ENCODE results near the gene MYO6. TPM values are rescaled to one million over a fixed set of nuclear protein-coding genes. Genes with fewer than 3 reads are reported as not detected.

MYO6 gene
- total and polyA plus RNA-seq, 2 of the 4 experiments (the other 2 are of a cell fraction) = 6.1 to 6.8 TPM

DNA sequence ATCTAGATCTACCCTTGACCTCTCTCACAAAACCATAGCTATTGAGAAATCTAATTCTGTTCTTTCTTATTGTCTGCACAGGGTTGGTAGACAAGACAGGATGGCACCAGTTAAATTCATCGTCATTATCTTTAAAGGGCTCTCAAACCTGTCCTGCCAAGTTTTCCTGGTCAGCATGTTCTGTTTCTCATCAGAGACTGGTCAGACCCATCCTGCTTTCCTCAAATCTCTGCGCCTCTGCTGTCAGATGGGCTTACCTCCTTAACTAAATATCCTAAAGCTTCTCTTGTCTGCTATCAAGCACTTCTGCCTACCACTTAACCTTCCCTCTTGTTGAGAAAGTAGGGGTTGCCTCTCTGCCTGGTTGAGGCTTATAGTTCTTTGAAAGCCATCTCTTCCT, 125.2 kb downstream of the MYO6 start:
- Histone ChIP-seq H2AFZ (replicated peaks; ENCODE audit: low read length, poor library complexity) (no peak overlapping the region), H2BK5ac (ENCODE audit: low read depth, low read length, poor library complexity, severe bottlenecking) (no peak overlapping the region), H2BK20ac (ENCODE audit: low read depth, low read length) (no peak overlapping the region), H3K79me1 (ENCODE audit: low read depth in 1 of 2, low read length in 2 of 2) (no peaks in the 10 kb centered on the region), H3K4me1 (ENCODE audit: control insufficient read depth, insufficient read depth, low read length) (peaks cover 2% of the 10 kb centered on the region; the same call in 1 of the 2 replicates), H3K4me3 (ENCODE audit: insufficient read depth, low read depth, low read length) (no peak overlapping the region), H2BK120ac (ENCODE audit: low read depth, low read length) (no peak overlapping the region), H4K8ac (ENCODE audit: low read depth in 2 of 2, low read length in 2 of 2) (no peak overlapping the region), H2AK5ac (ENCODE audit: low read depth, low read length) (no peak overlapping the region), H3K4me2 (ENCODE audit: low read depth, low read length) (no peak overlapping the region), H2BK15ac (ENCODE audit: low read depth, low read length) (no peak overlapping the region), H3K9ac (ENCODE audit: low read depth, low read length) (no peak overlapping the region), H3K9me3 (ENCODE audit: control insufficient read depth, insufficient read depth, low read length) (no peaks in the 10 kb centered on the region), H3K9me1 (ENCODE audit: insufficient read depth, low read length) (no peaks in the 10 kb centered on the region; the same call in 1 of the 2 replicates), H2AK9ac (replicated peaks; ENCODE audit: low read depth, low read length, poor library complexity) (no peak overlapping the region), H4K5ac (ENCODE audit: low read depth, low read length) (no peak overlapping the region; the same call in 1 of the 2 replicates), H3K14ac (replicated peaks; ENCODE audit: low read depth, low read length) (no peak overlapping the region), H3K4ac (ENCODE audit: low read depth, low read length) (no peak overlapping the region), H3K23ac (ENCODE audit: low read depth, low read length) (no peak overlapping the region), H3K18ac (ENCODE audit: low read depth, low read length) (no peak overlapping the region), H3K27me3 (ENCODE audit: control insufficient read depth, insufficient read depth, low read length) (no peaks in the 10 kb centered on the region), H4K91ac (ENCODE audit: insufficient read depth, low read depth, low read length) (no peak overlapping the region), H3K27ac (ENCODE audit: insufficient read depth, low read length) (no peak overlapping the region), H3K56ac (ENCODE audit: extremely low read depth, insufficient read depth, low read length) (no peak overlapping the region), H3K36me3 (ENCODE audit: control insufficient read depth, insufficient read depth, low read length) (peaks cover 4% of the 10 kb centered on the region), H4K20me1 (ENCODE audit: insufficient read depth, low read length) (no peaks in the 10 kb centered on the region)
- dilution Hi-C loops (cut with HindIII; ENCODE audit: low sequenced_read_pairs, unreplicated experiment) = no loop called here
- BruUV-seq (replicated peaks) = no TSS peak
- WGBS, 2 experiments (ENCODE audit: extremely low coverage in 2 of 2, insufficient read length in 1 of 2) = 83% methylated on average over 1 of the region's 2 CpGs; no CpG with 5 or more reads in 1 of the 2 experiments
- DNase-seq (no peak), ATAC-seq (ENCODE audit: low read depth) (no peak)
- ChIA-PET CTCF (no interaction called here), POLR2A (ENCODE audit: unreplicated experiment) (no interaction called here)
- intact Hi-C loops (cut with micrococcal nuclease) = no loop called here
- in situ Hi-C loops (cut with MboI; ENCODE audit: low sequenced_read_pairs) = no loop called here
- no peak for TF ChIP-seq FOS (IDR thresholded peaks at IDR 0.05; ENCODE audit: low read depth, low read length)
- no peak for TF ChIP-seq SMC3 (IDR thresholded peaks at IDR 0.05; ENCODE audit: low read depth, low read length)
- TF ChIP-seq RAD21 (IDR thresholded peaks at IDR 0.05; ENCODE audit: low read length) = no peak
- TF ChIP-seq, protein P1, sequence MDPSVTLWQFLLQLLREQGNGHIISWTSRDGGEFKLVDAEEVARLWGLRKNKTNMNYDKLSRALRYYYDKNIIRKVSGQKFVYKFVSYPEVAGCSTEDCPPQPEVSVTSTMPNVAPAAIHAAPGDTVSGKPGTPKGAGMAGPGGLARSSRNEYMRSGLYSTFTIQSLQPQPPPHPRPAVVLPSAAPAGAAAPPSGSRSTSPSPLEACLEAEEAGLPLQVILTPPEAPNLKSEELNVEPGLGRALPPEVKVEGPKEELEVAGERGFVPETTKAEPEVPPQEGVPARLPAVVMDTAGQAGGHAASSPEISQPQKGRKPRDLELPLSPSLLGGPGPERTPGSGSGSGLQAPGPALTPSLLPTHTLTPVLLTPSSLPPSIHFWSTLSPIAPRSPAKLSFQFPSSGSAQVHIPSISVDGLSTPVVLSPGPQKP (IDR thresholded peaks at IDR 0.05; ENCODE audit: borderline replicate concordance, low read depth, low read length) = no peak
- TF ChIP-seq, protein P2, sequence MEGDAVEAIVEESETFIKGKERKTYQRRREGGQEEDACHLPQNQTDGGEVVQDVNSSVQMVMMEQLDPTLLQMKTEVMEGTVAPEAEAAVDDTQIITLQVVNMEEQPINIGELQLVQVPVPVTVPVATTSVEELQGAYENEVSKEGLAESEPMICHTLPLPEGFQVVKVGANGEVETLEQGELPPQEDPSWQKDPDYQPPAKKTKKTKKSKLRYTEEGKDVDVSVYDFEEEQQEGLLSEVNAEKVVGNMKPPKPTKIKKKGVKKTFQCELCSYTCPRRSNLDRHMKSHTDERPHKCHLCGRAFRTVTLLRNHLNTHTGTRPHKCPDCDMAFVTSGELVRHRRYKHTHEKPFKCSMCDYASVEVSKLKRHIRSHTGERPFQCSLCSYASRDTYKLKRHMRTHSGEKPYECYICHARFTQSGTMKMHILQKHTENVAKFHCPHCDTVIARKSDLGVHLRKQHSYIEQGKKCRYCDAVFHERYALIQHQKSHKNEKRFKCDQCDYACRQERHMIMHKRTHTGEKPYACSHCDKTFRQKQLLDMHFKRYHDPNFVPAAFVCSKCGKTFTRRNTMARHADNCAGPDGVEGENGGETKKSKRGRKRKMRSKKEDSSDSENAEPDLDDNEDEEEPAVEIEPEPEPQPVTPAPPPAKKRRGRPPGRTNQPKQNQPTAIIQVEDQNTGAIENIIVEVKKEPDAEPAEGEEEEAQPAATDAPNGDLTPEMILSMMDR (conservative IDR thresholded peaks at IDR 0.05; ENCODE audit: low read depth, low read length) = no peak
- no peak for TF ChIP-seq CHD1 (IDR thresholded peaks at IDR 0.05; ENCODE audit: low read depth, low read length)
- no peak for TF ChIP-seq MAFK (IDR thresholded peaks at IDR 0.05; ENCODE audit: low read depth, low read length)
- no peak for TF ChIP-seq MAZ (IDR thresholded peaks at IDR 0.05; ENCODE audit: borderline replicate concordance, low read depth, low read length)
- no peak for TF ChIP-seq POLR2A (IDR thresholded peaks at IDR 0.05; ENCODE audit: low read depth, low read length)

Measured in IMR-90 (cell line).